Central memory CD8-positive, alpha-beta T cell (primary cell): ENCODE results near the gene ADCY2.

Source experiments
- ATAC-seq: fragments of 150-1000 bp; cut with Tn5 transposase; replicated peaks from 2 replicates; pipeline ENCODE4 v1.10.0; 2022; ENCODE audit warnings: mild to moderate bottlenecking, moderate FRiP score, moderate number of reproducible peaks; ENCODE audit not compliant: poor library complexity, severe bottlenecking; ENCODE audit errors: extremely low read depth
- DNase-seq, 2 donors: peaks; one replicate each; pipeline ENCODE4 v3.0.0; 2021; ENCODE audit warnings: low spot score in 2 of 2
- H3K27ac Mint-ChIP-seq: one replicate; pipeline ENCODE4 v1.8.0; 2022; ENCODE audit warnings: low read depth, mild to moderate bottlenecking, moderate library complexity, mixed read lengths
- H3K27me3 Mint-ChIP-seq: one replicate; pipeline ENCODE4 v1.8.0; 2022; ENCODE audit warnings: mixed read lengths
- H3K36me3 Mint-ChIP-seq: one replicate; pipeline ENCODE4 v1.8.0; 2022; ENCODE audit warnings: mild to moderate bottlenecking, moderate library complexity, mixed read lengths; ENCODE audit not compliant: insufficient read depth
- H3K4me1 Mint-ChIP-seq: one replicate; pipeline ENCODE4 v1.8.0; 2022; ENCODE audit warnings: mixed read lengths
- H3K4me3 Mint-ChIP-seq: one replicate; pipeline ENCODE4 v1.8.0; 2022; ENCODE audit warnings: mild to moderate bottlenecking, moderate library complexity, mixed read lengths
- H3K9me3 Mint-ChIP-seq: one replicate; pipeline ENCODE4 v1.8.0; 2022; ENCODE audit warnings: mixed read lengths

ADCY2 gene

GRCh38 chr5:7395947-7396712, at the start of gene ADCY2:
Gene ADCY2 (plus strand): TSS chr5:7396138. CDS start chr5:7396297, 159 bp downstream.
- peaks cover 20% of the 10 kb centered on the region for H3K27me3 Mint-ChIP-seq
- no peaks in the 10 kb centered on the region for H3K9me3 Mint-ChIP-seq
- no peak within 1 kb of the TSS for H3K27ac Mint-ChIP-seq
- H3K4me3 Mint-ChIP-seq, result no peak within 1 kb of the TSS
- DNase-seq (no peak), ATAC-seq (no peak)
- H3K36me3 Mint-ChIP-seq, result no peaks in the 10 kb centered on the region
- H3K4me1 Mint-ChIP-seq, result no peaks in the 10 kb centered on the region

- no peak overlapping the region for H3K4me3 Mint-ChIP-seq
- H3K9me3 Mint-ChIP-seq, result no peaks in the 10 kb centered on the region
- H3K36me3 Mint-ChIP-seq, result no peaks in the 10 kb centered on the region
- no peak overlapping the region for H3K27ac Mint-ChIP-seq
- no peaks in the 10 kb centered on the region for H3K4me1 Mint-ChIP-seq
- no peaks in the 10 kb centered on the region for H3K27me3 Mint-ChIP-seq
- ATAC-seq, result no peak
- no peak for DNase-seq
Observed at GRCh38 chr5:7347377-7347776, 48.6 kb upstream of the ADCY2 start.

- Mint-ChIP-seq H3K9me3 (no peaks in the 10 kb centered on the region), H3K4me3 (no peak overlapping the region), H3K36me3 (no peaks in the 10 kb centered on the region), H3K4me1 (no peaks in the 10 kb centered on the region), H3K27me3 (no peaks in the 10 kb centered on the region), H3K27ac (no peak overlapping the region)
- ATAC-seq (no peak), DNase-seq (no peak)
Observed at GRCh38 chr5:7348168-7348854, 47.6 kb upstream of the ADCY2 start.

GRCh38 chr5:7361593-7361992, 34.3 kb upstream of the ADCY2 start:
- DNase-seq, result no peak
- Mint-ChIP-seq H3K4me3 (no peak overlapping the region), H3K27me3 (no peaks in the 10 kb centered on the region), H3K36me3 (no peaks in the 10 kb centered on the region), H3K9me3 (peaks cover 12% of the 10 kb centered on the region), H3K27ac (no peak overlapping the region), H3K4me1 (no peaks in the 10 kb centered on the region)
- no peak for ATAC-seq

- Mint-ChIP-seq H3K4me3 (no peak overlapping the region), H3K9me3 (peaks cover 14% of the 10 kb centered on the region), H3K4me1 (no peaks in the 10 kb centered on the region), H3K36me3 (no peaks in the 10 kb centered on the region), H3K27ac (no peak overlapping the region), H3K27me3 (no peaks in the 10 kb centered on the region)
- ATAC-seq (no peak), DNase-seq (no peak)
Observed at GRCh38 chr5:7363067-7363677, 32.8 kb upstream of the ADCY2 start.

- Mint-ChIP-seq H3K4me3 (no peak overlapping the region), H3K9me3 (peaks cover 16% of the 10 kb centered on the region), H3K4me1 (no peaks in the 10 kb centered on the region), H3K27ac (no peak overlapping the region), H3K36me3 (no peaks in the 10 kb centered on the region), H3K27me3 (no peaks in the 10 kb centered on the region)
- DNase-seq, result no peak
- no peak for ATAC-seq
Observed at GRCh38 chr5:7364226-7364875, 31.6 kb upstream of the ADCY2 start.

- Mint-ChIP-seq H3K4me3 (no peak overlapping the region), H3K27me3 (no peaks in the 10 kb centered on the region), H3K27ac (no peak overlapping the region), H3K36me3 (peaks cover 3% of the 10 kb centered on the region), H3K9me3 (peaks cover 22% of the 10 kb centered on the region), H3K4me1 (no peaks in the 10 kb centered on the region)
- DNase-seq (no peak), ATAC-seq (no peak)
Observed at GRCh38 chr5:7367780-7368179, 28.2 kb upstream of the ADCY2 start.

GRCh38 chr5:7372399-7372798, 23.5 kb upstream of the ADCY2 start:
- Mint-ChIP-seq H3K4me3 (no peak overlapping the region), H3K27me3 (no peaks in the 10 kb centered on the region), H3K9me3 (peaks cover 26% of the 10 kb centered on the region), H3K27ac (no peak overlapping the region), H3K36me3 (peaks cover 3% of the 10 kb centered on the region), H3K4me1 (no peaks in the 10 kb centered on the region)
- peak; percentile 52 for ATAC-seq
- DNase-seq, result no peak

- DNase-seq (no peak), ATAC-seq (no peak)
- H3K9me3 Mint-ChIP-seq, result peaks cover 16% of the 10 kb centered on the region
- H3K4me1 Mint-ChIP-seq, result no peaks in the 10 kb centered on the region
- H3K27me3 Mint-ChIP-seq, result no peaks in the 10 kb centered on the region
- no peak overlapping the region for H3K27ac Mint-ChIP-seq
- H3K4me3 Mint-ChIP-seq, result no peak overlapping the region
- H3K36me3 Mint-ChIP-seq, result peaks cover 3% of the 10 kb centered on the region
Observed at GRCh38 chr5:7374186-7374585, 21.8 kb upstream of the ADCY2 start.

GRCh38 chr5:7375457-7375856, 20.5 kb upstream of the ADCY2 start:
- DNase-seq (no peak), ATAC-seq (no peak)
- Mint-ChIP-seq H3K36me3 (peaks cover 3% of the 10 kb centered on the region), H3K9me3 (peaks cover 7% of the 10 kb centered on the region), H3K27ac (no peak overlapping the region), H3K27me3 (no peaks in the 10 kb centered on the region), H3K4me3 (no peak overlapping the region), H3K4me1 (no peaks in the 10 kb centered on the region)

- no peaks in the 10 kb centered on the region for H3K27me3 Mint-ChIP-seq
- H3K27ac Mint-ChIP-seq, result no peak overlapping the region
- H3K4me1 Mint-ChIP-seq, result no peaks in the 10 kb centered on the region
- ATAC-seq (no peak), DNase-seq (no peak)
- peaks cover 12% of the 10 kb centered on the region for H3K9me3 Mint-ChIP-seq
- H3K36me3 Mint-ChIP-seq, result no peaks in the 10 kb centered on the region
- H3K4me3 Mint-ChIP-seq, result no peak overlapping the region
Observed at GRCh38 chr5:7376871-7377270, 19.1 kb upstream of the ADCY2 start.

- H3K4me1 Mint-ChIP-seq, result no peaks in the 10 kb centered on the region
- ATAC-seq (no peak), DNase-seq (no peak)
- no peak overlapping the region for H3K4me3 Mint-ChIP-seq
- H3K36me3 Mint-ChIP-seq, result no peaks in the 10 kb centered on the region
- no peaks in the 10 kb centered on the region for H3K27me3 Mint-ChIP-seq
- peaks cover 12% of the 10 kb centered on the region for H3K9me3 Mint-ChIP-seq
- no peak overlapping the region for H3K27ac Mint-ChIP-seq
Observed at GRCh38 chr5:7377761-7378160, 18.2 kb upstream of the ADCY2 start.
